IPS-NIHi11 (cell line): ENCODE results near the gene RNU1-4.
"Not testable (repeated sequence)": the region's sequence is repeated elsewhere in the genome, so short reads cannot be mapped to it uniquely, and the experiment has no call there.

Experiments
- DNase-seq: peaks from one replicate; pipeline ENCODE4 v3.0.0; 2012; ENCODE audit warnings: mixed read lengths, low spot score

Gene RNU1-4

DNA sequence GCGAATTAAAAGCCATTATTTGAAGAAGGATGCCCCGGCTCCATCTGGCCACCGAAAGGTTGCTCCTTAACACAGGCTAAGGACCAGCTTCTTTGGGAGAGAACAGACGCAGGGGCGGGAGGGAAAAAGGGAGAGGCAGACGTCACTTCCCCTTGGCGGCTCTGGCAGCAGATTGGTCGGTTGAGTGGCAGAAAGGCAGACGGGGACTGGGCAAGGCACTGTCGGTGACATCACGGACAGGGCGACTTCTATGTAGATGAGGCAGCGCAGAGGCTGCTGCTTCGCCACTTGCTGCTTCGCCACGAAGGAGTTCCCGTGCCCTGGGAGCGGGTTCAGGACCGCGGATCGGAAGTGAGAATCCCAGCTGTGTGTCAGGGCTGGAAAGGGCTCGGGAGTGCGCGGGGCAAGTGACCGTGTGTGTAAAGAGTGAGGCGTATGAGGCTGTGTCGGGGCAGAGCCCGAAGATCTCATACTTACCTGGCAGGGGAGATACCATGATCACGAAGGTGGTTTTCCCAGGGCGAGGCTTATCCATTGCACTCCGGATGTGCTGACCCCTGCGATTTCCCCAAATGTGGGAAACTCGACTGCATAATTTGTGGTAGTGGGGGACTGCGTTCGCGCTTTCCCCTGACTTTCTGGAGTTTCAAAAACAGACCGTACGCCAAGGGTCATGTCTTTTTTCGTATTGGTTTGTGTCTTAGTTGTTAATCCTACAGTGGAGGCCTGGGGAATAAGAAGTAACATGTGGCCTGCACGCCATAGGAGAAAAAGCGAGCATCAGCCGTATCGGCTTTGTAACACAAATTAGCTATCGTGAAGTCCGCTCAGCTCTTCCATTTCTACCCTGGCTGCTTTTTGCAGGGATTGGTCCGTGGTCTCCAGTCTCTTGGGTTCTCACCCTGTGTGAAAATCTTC is at the start of gene RNU1-4:
Gene RNU1-4, plus strand, starts transcription at position 470 of the 918 bp plus-strand sequence.
- DNase-seq = not testable (repeated sequence)

DNA sequence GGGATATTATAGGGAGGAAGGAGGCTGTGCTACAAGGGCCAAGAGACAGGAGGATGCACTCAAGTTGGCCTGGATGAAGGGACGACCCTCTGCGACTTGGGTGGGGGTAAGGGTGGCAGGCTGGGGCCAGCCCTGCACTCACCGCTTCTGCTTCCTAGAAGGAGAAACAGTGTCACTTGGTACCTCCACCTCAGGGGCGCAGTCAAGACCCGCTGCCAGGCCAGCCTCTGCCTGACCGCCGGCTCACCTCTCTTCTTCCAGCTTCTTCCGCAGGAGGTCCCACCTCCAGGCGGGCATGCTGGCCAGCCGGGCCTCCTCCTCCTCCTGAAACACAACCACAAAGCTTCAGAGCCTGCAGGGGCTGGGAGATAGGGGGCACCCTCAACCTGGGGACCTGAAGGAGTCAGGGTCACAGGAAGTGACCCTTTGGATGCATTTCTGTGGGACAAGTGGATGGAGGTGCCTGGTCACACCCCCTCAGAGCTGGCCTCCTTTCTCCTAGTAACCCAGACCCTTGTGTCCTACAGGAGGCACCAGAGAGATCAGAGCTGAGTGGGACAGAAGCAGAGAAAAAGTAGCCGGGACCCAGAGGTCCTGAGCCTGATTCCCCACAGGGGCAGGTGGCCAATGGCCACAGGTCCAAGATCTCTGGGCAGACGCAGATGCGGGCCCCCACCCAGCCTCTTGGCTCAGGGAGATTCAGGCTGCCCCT is 49.2 kb upstream of the RNU1-4 start:
- not testable (repeated sequence) for DNase-seq

- not testable (repeated sequence) for DNase-seq
Observed at GRCh38 chr1:16692283-16692682, 48.0 kb upstream of the RNU1-4 start.

GRCh38 chr1:16692717-16693448 is 47.4 kb upstream of the RNU1-4 start:
- DNase-seq = not testable (repeated sequence)

GRCh38 chr1:16693449-16694307 is 46.6 kb upstream of the RNU1-4 start:
- DNase-seq = not testable (repeated sequence)

DNA sequence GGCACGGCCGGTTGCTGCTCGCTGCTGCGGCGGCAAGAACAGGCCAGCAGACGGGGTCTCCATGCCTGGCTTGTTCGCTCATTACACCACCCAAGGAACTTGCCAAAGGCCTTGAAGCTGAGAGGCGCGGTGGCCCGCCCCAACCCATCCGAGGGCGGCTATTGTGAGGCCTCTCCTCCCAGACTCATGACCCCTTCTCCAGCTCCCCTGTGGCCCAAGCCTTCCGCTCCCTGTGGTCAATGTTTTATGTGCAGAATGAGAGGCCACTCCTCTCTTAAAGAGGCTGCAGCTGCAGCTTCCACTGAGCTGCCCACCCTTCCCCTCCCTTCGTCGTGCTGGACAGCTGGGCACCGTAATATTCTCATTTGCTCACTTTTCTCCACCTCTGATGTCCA is 46.0 kb upstream of the RNU1-4 start:
- not testable (repeated sequence) for DNase-seq

GRCh38 chr1:16696507-16697150 is 43.7 kb upstream of the RNU1-4 start:
- DNase-seq = not testable (repeated sequence)

DNA sequence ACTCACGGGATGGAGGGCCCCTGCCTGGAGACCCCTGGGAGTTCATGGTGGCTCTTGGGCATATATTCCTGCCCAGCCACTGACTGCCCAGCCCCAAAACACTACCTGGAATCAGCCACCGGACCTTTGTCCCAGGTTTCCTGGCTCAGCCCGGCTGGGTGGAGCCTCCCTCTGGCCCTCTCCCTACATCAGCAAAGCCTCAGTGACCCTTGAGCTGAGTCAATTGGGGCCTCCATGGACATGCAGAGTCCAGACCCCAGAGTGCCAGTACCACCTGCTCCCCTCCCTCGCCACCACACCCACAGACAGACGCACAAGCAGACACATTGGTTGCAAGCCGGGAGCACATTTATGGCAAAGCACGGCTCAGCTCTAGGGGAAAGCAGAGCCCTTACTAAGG is 43.2 kb upstream of the RNU1-4 start:
- DNase-seq = not testable (repeated sequence)

DNA sequence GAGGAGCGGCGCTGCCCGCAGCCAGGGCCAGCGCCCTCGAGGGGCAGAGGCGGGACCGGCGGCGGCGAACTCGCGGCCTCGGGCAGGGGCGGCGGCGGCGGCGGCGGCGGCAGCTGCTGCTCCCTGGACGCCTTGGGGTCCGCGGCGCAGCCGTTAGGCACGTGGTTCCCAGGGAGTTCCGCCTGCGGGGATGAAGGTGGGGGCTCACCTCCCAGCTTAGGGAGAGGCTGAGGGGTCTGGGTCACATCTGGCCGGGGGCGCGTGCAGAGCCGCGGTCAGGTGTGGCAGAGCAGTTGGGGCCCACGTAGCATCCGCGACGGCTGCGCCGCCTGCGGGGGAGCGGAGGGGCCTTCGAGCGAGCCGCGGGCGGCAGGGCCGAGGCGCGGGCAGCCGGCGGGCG is 40.9 kb upstream of the RNU1-4 start:
- DNase-seq = not testable (repeated sequence)

DNA sequence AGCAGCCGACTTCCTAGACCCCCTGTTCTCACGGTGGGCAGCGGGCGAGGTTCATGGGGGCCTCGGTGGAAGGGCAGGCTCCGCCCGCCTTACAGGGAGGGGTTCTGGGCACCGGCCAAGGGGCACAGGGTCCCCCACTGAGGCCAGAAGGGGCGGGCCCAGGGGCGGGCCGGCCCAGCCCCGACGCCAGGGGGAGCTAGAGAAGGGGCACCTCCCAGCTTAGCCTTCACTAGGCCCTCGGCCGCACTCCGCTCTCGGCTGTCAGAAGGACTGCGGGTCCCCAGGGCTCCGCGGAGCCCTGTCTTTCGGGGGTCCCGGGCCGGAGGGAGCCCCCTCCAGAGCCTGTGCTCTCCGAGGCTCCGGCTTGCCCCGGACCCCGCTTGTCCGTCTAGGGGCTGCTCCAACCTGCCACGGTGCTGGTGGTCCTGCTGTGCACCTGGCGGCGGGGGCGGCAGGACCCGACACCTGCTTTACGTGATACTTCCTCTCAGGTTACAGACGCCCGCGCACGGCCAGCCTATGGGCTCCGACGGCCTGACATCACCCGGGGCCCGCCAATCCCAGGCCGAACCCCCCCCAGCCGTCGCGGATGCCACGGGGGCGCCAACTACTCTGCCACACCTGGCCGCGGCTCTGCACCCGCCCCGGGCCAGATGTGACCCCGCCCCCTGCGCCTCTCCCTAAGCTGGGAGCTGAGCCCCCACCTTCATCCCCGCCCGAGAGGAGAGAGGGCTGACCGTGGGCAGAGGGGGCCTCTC is 40.0 kb upstream of the RNU1-4 start:
- DNase-seq = not testable (repeated sequence)

GRCh38 chr1:16701189-16701588 is 39.1 kb upstream of the RNU1-4 start:
- DNase-seq = not testable (repeated sequence)

GRCh38 chr1:16702280-16702679 is 38.0 kb upstream of the RNU1-4 start:
- not testable (repeated sequence) for DNase-seq

DNA sequence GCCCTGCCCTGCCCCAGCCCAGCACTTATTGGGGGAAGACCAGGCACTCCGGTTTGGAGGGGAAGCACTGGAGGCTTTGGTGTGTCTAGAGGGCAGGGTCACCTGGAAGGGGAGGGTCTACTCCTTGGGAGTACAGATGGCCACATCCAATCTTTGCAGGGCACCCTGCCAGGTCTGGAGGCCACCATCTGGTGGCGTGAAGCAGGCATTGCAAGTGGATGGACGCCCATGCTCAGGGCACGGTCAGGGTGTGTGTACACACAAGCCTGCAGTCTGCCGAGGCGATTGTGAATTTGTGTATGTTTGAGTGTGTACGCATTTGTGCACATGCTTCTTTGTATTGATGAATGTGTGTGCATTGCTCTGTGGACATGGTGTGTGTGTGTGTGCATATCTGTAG is 37.2 kb upstream of the RNU1-4 start:
- DNase-seq = not testable (repeated sequence)

- DNase-seq = not testable (repeated sequence)
Observed at GRCh38 chr1:16703602-16704001, 36.7 kb upstream of the RNU1-4 start.

DNA sequence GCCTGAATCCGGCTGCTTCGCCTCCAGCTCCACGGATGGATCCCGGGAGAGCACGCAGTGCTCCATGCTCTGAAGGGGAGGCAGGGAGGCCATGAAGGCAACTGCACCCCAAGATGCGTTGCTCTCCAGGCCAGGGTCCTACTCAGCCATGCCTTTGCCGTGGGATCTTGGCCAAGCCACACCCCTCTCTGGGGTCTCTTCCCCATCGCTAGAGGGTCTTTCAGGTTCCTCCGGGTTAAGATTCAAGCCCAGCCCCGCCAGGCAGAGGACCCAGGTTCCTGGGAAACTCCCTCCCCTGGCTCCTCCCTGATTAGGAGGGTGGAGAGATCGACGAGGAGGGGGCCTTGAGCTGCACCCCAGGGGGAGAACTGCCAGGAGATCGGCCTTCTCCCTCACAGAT is 36.2 kb upstream of the RNU1-4 start:
- DNase-seq = not testable (repeated sequence)

DNA sequence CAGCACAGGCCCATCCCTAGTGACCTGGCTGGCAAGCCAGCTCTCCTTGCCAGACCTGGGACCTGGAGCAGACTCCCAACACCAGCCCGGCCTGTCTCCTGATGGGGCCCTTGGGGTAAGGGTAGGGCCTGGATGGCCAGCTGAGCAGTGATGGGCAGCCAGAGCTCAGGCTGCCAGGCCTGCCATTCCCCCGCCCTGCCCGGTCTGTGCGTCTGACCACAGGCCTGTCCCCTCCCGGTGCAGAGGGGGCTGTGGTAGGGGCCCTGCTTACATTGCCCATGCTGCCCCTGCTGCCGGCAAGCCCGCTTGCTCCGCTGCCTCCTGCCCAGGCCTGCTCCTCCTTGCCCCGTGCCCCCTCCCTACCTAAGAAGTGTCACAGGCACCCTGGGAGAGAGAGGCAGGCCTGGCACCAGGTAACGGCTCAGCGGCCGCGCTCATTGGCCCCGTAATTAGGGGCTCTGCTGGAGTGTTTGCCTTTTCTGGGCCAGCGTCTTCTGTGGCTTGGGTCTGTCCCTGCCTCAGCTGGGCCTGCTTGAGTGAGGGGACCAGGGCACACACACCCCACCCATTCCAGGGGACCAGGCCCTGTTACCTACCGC is 35.7 kb upstream of the RNU1-4 start:
- not testable (repeated sequence) for DNase-seq

GRCh38 chr1:16706302-16706701 is 34.0 kb upstream of the RNU1-4 start:
- not testable (repeated sequence) for DNase-seq

GRCh38 chr1:16707130-16708093 is 32.9 kb upstream of the RNU1-4 start:
- DNase-seq = not testable (repeated sequence)
